K562 (cell line): ENCODE data around the gene ILK. TPM values are rescaled to one million over a fixed set of nuclear protein-coding genes. Genes with fewer than 3 reads are reported as not detected.
A peak's percentile ranks its signal among the peaks of the same experiment; 100 is the strongest.

Experiments used
- ATAC-seq: fragments of 200-7000 bp; cut with Tn5 transposase; 3 replicates; pipeline ENCODE4 v1.9.1; 2020; ENCODE audit warnings: moderate library complexity
- BruUV-seq: library from RNA; stranded (reverse); fragments of 400-500 nt; replicated peaks from 2 replicates; lab custom pipeline; 2021; lab: Mats Ljungman, UMichigan
- CTCF ChIA-PET: fragments of 300-600 bp; formaldehyde crosslinking; extraction: SDS; loops from one replicate; lab custom pipeline; 2021; ENCODE audit warnings: low intra/inter-chr PET ratio; lab: Yijun Ruan, JAX
- POLR2A ChIA-PET: fragments of 300-600, 350-650 bp; sonication (Branson Sonifier 250); formaldehyde crosslinking; extraction: SDS; loops from one replicate; lab custom pipeline; 2021; ENCODE audit warnings: antibody characterized with exemption, inconsistent platforms; lab: Yijun Ruan, JAX
- DNase-seq, 4 experiments: peaks; one replicate each; pipeline versions ENCODE4 v3.0.0 to v3.0.0-alpha.2; 2011 to 2018; ENCODE audit warnings: low spot score in 3 of 4, mixed read lengths in 3 of 4; ENCODE audit errors: extremely low read depth in 1 of 4
- FAIRE-seq: peaks from 2 replicates; lab custom pipeline; 2011; peaks lifted over from hg19 to GRCh38; lab: Jason Lieb, UNC
- H2AFZ ChIP-seq: 2 replicates; pipeline ENCODE4 v1.6.0; 2011; ENCODE audit warnings: low read depth, low read length, control low read depth, inconsistent platforms
- H3K27ac ChIP-seq: fragments of 200-600 bp; 3 replicates; pipeline ENCODE4 v1.8.0; 2011; ENCODE audit warnings: low read depth, mild to moderate bottlenecking, control low read depth, inconsistent platforms, low read length, moderate library complexity, mixed read lengths; ENCODE audit errors: extremely low read depth
- H3K27me3 ChIP-seq, 2 experiments: fragments of 300-600 bp in 1 of 2; 2 replicates in 1 of 2; 3 replicates in 1 of 2; pipeline versions ENCODE4 v1.6.0 to v1.8.0; 2011; ENCODE audit warnings: inconsistent platforms in 2 of 2, low read length in 2 of 2, mild to moderate bottlenecking in 1 of 2, mixed read lengths in 1 of 2, moderate library complexity in 1 of 2; ENCODE audit not compliant: control insufficient read depth in 2 of 2, insufficient read depth in 2 of 2
- H3K36me3 ChIP-seq: fragments of 300-600 bp; 3 replicates; pipeline ENCODE4 v1.8.0; 2011; ENCODE audit warnings: mild to moderate bottlenecking, low read length, inconsistent platforms; ENCODE audit not compliant: control insufficient read depth, insufficient read depth
- H3K4me1 ChIP-seq, 2 experiments: fragments of 200-600 bp in 1 of 2; replicated peaks in 1 of 2; 2 replicates in 1 of 2; 3 replicates in 1 of 2; pipeline versions ENCODE4 v1.5.1 to v1.8.0; 2011; ENCODE audit warnings: inconsistent platforms in 2 of 2, low read length in 2 of 2, mild to moderate bottlenecking in 1 of 2, mixed read lengths in 1 of 2, moderate library complexity in 1 of 2; ENCODE audit not compliant: control insufficient read depth in 2 of 2, insufficient read depth in 2 of 2
- H3K4me2 ChIP-seq: 2 replicates; pipeline ENCODE4 v1.6.1; 2011; ENCODE audit warnings: low read length, control low read depth, inconsistent platforms, mixed read lengths; ENCODE audit not compliant: insufficient read depth
- H3K4me3 ChIP-seq: fragments of 200-600 bp; sonication (generic), shearing (Covaris generic); 2 replicates; pipeline ENCODE4 v1.5.1; 2016; ENCODE audit warnings: control low read depth, inconsistent platforms
- H3K79me2 ChIP-seq: fragments of 200-600 bp; 3 replicates; pipeline ENCODE4 v1.8.0; 2011; ENCODE audit warnings: low read length, inconsistent platforms; ENCODE audit not compliant: control insufficient read depth, insufficient read depth
- H3K9ac ChIP-seq, 2 experiments: 2 replicates each; pipeline versions ENCODE4 v1.6.0 to v1.6.1; 2011; ENCODE audit warnings: low read depth in 2 of 2, low read length in 2 of 2, control low read depth in 1 of 2, inconsistent platforms in 1 of 2, mild to moderate bottlenecking in 1 of 2, mixed read lengths in 1 of 2; ENCODE audit not compliant: insufficient read depth in 1 of 2
- H3K9me1 ChIP-seq: one replicate; pipeline ENCODE4 v1.6.0; 2011; ENCODE audit warnings: inconsistent platforms, mild to moderate bottlenecking, low read length, moderate library complexity; ENCODE audit not compliant: control insufficient read depth, insufficient read depth
- H3K9me3 ChIP-seq: replicated peaks from 2 replicates; pipeline ENCODE4 v1.5.1; 2011; ENCODE audit warnings: low read depth, low read length, inconsistent platforms; ENCODE audit not compliant: control insufficient read depth, insufficient read depth
- H4K20me1 ChIP-seq: replicated peaks from 2 replicates; pipeline ENCODE4 v1.6.1; 2011; ENCODE audit warnings: low read length, inconsistent platforms, mixed read lengths; ENCODE audit not compliant: control insufficient read depth, insufficient read depth
- BCL6 ChIP-seq: fragments of 250-450 bp; sonication (Bioruptor Pico); IDR thresholded peaks from 2 replicates; pipeline ENCODE4 v1.4.0; 2020
- FUS ChIP-seq: fragments of 200-400 bp; formaldehyde crosslinking; optimal IDR thresholded peaks from 2 replicates; pipeline ENCODE3; 2017; ENCODE audit warnings: low read depth, low read length
- HMGXB4 ChIP-seq: sonication (generic); formaldehyde crosslinking; IDR thresholded peaks from 2 replicates; pipeline ENCODE4 v1.8.1; 2023; ENCODE audit warnings: mild to moderate bottlenecking, missing genetic modification reagents
- KDM1A ChIP-seq, 2 experiments: fragments of 450-650 bp; IDR thresholded peaks; 2 replicates each; pipeline ENCODE4 v1.6.1; 2016; ENCODE audit warnings: mild to moderate bottlenecking in 2 of 2
- KDM5B ChIP-seq: fragments of 200-600 bp; sonication (generic); IDR thresholded peaks from 2 replicates; pipeline ENCODE4 v1.6.1; 2012; ENCODE audit warnings: low read depth, mild to moderate bottlenecking, moderate library complexity, low read length, control low read depth, inconsistent platforms; ENCODE audit not compliant: insufficient replicate concordance
- NCOA6 ChIP-seq: fragments of 450-650 bp; IDR thresholded peaks from 2 replicates; pipeline ENCODE4 v1.6.1; 2017; ENCODE audit warnings: mild to moderate bottlenecking
- PATZ1 ChIP-seq: fragments of 250-450 bp; sonication (Bioruptor Pico); IDR thresholded peaks from 2 replicates; pipeline ENCODE4 v1.5.0; 2020; ENCODE audit warnings: mild to moderate bottlenecking, borderline replicate concordance
- POLR2B ChIP-seq: fragments of 450-650 bp; IDR thresholded peaks from 2 replicates; pipeline ENCODE4 v1.6.1; 2018; ENCODE audit warnings: low read depth; ENCODE audit not compliant: partially characterized antibody
- ZKSCAN3 ChIP-seq: fragments of 250-450 bp; sonication (Bioruptor Pico); IDR thresholded peaks from 2 replicates; pipeline ENCODE4 v1.4.0; 2020
- ZNF175 ChIP-seq: fragments of 200-800 bp; sonication (Bioruptor generic); IDR thresholded peaks from 2 replicates; pipeline ENCODE4 v1.6.1; 2016; ENCODE audit warnings: low read depth, mild to moderate bottlenecking, missing genetic modification characterization, missing compliant biosample characterization
- ZNF280A ChIP-seq: fragments of 450-650 bp; IDR thresholded peaks from 2 replicates; pipeline ENCODE4 v1.6.1; 2018; ENCODE audit warnings: mild to moderate bottlenecking, low read depth; ENCODE audit not compliant: partially characterized antibody
- ZNF431 ChIP-seq: sonication (generic); formaldehyde crosslinking; IDR thresholded peaks from 2 replicates; pipeline ENCODE4 v1.8.0; 2022; ENCODE audit warnings: mild to moderate bottlenecking, missing genetic modification reagents
- ZNF639 ChIP-seq, 2 experiments: fragments of 200-800 bp in 1 of 2; sonication (Bioruptor generic) in 1 of 2; sonication (generic) in 1 of 2; formaldehyde crosslinking in 1 of 2; IDR thresholded peaks in 1 of 2; conservative IDR thresholded peaks in 1 of 2; 2 replicates each; pipeline versions ENCODE4 v1.5.0 to v1.6.1; 2016 to 2020; ENCODE audit warnings: missing compliant biosample characterization in 1 of 2, missing genetic modification characterization in 1 of 2, missing genetic modification reagents in 1 of 2
- WGBS: fragments of 100-300 bp; shearing (Covaris generic); methylation state at CpG from one replicate; pipeline ENCODE4 v1.1.6; 2016; ENCODE audit warnings: low coverage, mixed read lengths; ENCODE audit not compliant: insufficient coverage; ENCODE audit errors: missing lambda C conversion rate; 5-methylcytosine and 5-hydroxymethylcytosine counted together
- in situ Hi-C: fragments of 300-500 bp; cut with MboI; formaldehyde crosslinking; loops from 4 replicates; pipeline ENCODE4 v1.15.0; 2018; ENCODE audit warnings: inconsistent platforms, mixed read lengths
- intact Hi-C: fragments of 100-400 bp; cut with micrococcal nuclease; formaldehyde crosslinking; loops from 2 replicates; pipeline ENCODE4 v1.14.2; 2022
- polyA plus RNA-seq, 8 experiments: library from polyadenylated mRNA; depleted of rRNA in 4 of 8; stranded (reverse) in 5 of 8; unstranded in 3 of 8; fragments of >200 nt; fragmentation: Nextera tagmentation in 2 of 8; fragmentation: Illumina TruSeq in 1 of 8; extraction: Ambion mirVana in 2 of 8; extraction: Trizol in 1 of 8; gene quantifications; 2 replicates each; pipeline versions ENCODE4 v1.2.1 to v1.2.3, GENCODE V29; 2011 to 2014; ENCODE audit warnings: inconsistent platforms in 1 of 8, missing spikeins in 1 of 8
- total RNA-seq, 7 experiments: library from RNA; depleted of rRNA in 6 of 7; stranded (reverse); fragments of >200 nt in 6 of 7; fragmentation: Illumina TruSeq in 2 of 7; extraction: Trizol in 2 of 7; gene quantifications; 2 replicates each; pipeline versions ENCODE4 v1.2.1 to v1.2.3, GENCODE V29; 2011 to 2021; ENCODE audit warnings: low replicate concordance in 1 of 7

Gene ILK
- total and polyA plus RNA-seq, 9 of the 15 experiments (the other 6 are each of a cell fraction or from before 2014, with no cell fraction given), result 43.3 to 95.9 (median 58.9) TPM

- Histone ChIP-seq H3K36me3 (no peaks in the 10 kb centered on the region), H3K79me2 (no peaks in the 10 kb centered on the region), H3K4me3 (no peak overlapping the region), H3K27ac (no peak overlapping the region), H3K9me3 (no peaks in the 10 kb centered on the region), H2AFZ (no peak overlapping the region), H3K9ac (peak overlapping the region in 1 of 2 experiments; percentile 17; a peak in 1 of 4 replicates), H3K9me1 (no peaks in the 10 kb centered on the region), H4K20me1 (no peaks in the 10 kb centered on the region), H3K4me2 (no peak overlapping the region), H3K4me1 (peaks cover 19 to 22% of the 10 kb centered on the region in 2 experiments), H3K27me3 (peaks cover 0 to under 1% of the 10 kb centered on the region in 2 experiments; a peak in 1 of 5 replicates)
- no peak for ATAC-seq
- POLR2A ChIA-PET, result interaction anchor here (0.9 to 2.3 kb wide), 3 partner anchors 13 to 42 kb away, joined by 3 to 5 read pairs (median 4); no protein-coding TSS in a partner anchor
- in situ Hi-C loops (no loop called here), intact Hi-C loops (loop anchor here (10.0 kb wide), 1 partner anchor 259 kb away; no protein-coding TSS in a partner anchor)
- BruUV-seq, result no TSS peak
- CTCF ChIA-PET, result interaction anchor here (0.6 kb wide), 1 partner anchor 106 kb away, joined by 3 read pairs; no protein-coding TSS in a partner anchor
- WGBS, result 73% methylated on average over 16 of the region's 16 CpGs
- no peak for DNase-seq
- no peak for FAIRE-seq
- TF ChIP-seq PATZ1 (CRISPR knock-in tag) (no peak), ZNF639 (CRISPR knock-in tag; conservative IDR thresholded peaks at IDR 0.05 in 1 of 2, IDR thresholded peaks at IDR 0.05 in 1 of 2) (no peak), ZKSCAN3 (CRISPR knock-in tag) (no peak), POLR2B (no peak), KDM1A (IDR thresholded peaks at IDR 0.05) (no peak), ZNF175 (no peak), HMGXB4 (CRISPR knock-in tag) (no peak), KDM5B (no peak), ZNF280A (no peak), FUS (no peak), ZNF431 (CRISPR knock-in tag) (no peak), BCL6 (no peak), NCOA6 (no peak)
Measured at GRCh38 chr11:6633422-6634408, 30.1 kb downstream of the ILK start.
